RWPE2 (cell line): ENCODE data around the gene HOATZ.

ENCODE experiments used
- ATAC-seq: fragments of 200-7000 bp; cut with Tn5 transposase; 3 replicates; pipeline ENCODE4 v1.9.1; 2021; ENCODE audit warnings: low read depth
- DNase-seq: peaks from one replicate; pipeline ENCODE4 v3.0.0-alpha.2; 2020; ENCODE audit warnings: low spot score
- H3K27ac ChIP-seq: fragments of 450-650 bp; 2 replicates; pipeline ENCODE4 v1.5.1; 2017; ENCODE audit warnings: mild to moderate bottlenecking; ENCODE audit not compliant: poor library complexity, severe bottlenecking
- H3K27me3 ChIP-seq: fragments of 250-450 bp; sonication (Bioruptor Pico); 2 replicates; pipeline ENCODE4 v1.5.1; 2021; ENCODE audit warnings: mild to moderate bottlenecking, moderate library complexity; ENCODE audit not compliant: insufficient read depth, poor library complexity, severe bottlenecking
- H3K36me3 ChIP-seq: fragments of 250-450 bp; sonication (Bioruptor Pico); 2 replicates; pipeline ENCODE4 v1.5.1; 2020; ENCODE audit warnings: low read depth, mild to moderate bottlenecking, moderate library complexity
- H3K4me1 ChIP-seq: fragments of 250-450 bp; sonication (Bioruptor Pico); 2 replicates; pipeline ENCODE4 v1.5.1; 2021; ENCODE audit warnings: mild to moderate bottlenecking, moderate library complexity; ENCODE audit not compliant: insufficient read depth, poor library complexity, severe bottlenecking
- H3K4me3 ChIP-seq: fragments of 250-450 bp; sonication (Bioruptor Pico); 2 replicates; pipeline ENCODE4 v1.5.1; 2021; ENCODE audit warnings: mild to moderate bottlenecking, moderate library complexity; ENCODE audit not compliant: severe bottlenecking
- H3K9me3 ChIP-seq: fragments of 250-450 bp; sonication (Bioruptor Pico); 2 replicates; pipeline ENCODE4 v1.5.1; 2021; ENCODE audit warnings: mild to moderate bottlenecking, moderate library complexity; ENCODE audit not compliant: severe bottlenecking
- CTCF ChIP-seq: fragments of 450-650 bp; IDR thresholded peaks from one replicate; pipeline ENCODE4 v1.5.1; 2017; ENCODE audit warnings: mild to moderate bottlenecking, moderate library complexity; ENCODE audit not compliant: poor library complexity, severe bottlenecking

The HOATZ gene

GRCh38 chr11:111474432-111474831, 40.1 kb upstream of the HOATZ start:
- peaks cover 3% of the 10 kb centered on the region for H3K9me3 ChIP-seq
- no peaks in the 10 kb centered on the region for H3K27me3 ChIP-seq
- DNase-seq: no peak
- no peaks in the 10 kb centered on the region for H3K36me3 ChIP-seq
- H3K4me1 ChIP-seq: no peaks in the 10 kb centered on the region
- H3K27ac ChIP-seq: no peak overlapping the region
- no peak for ATAC-seq
- H3K4me3 ChIP-seq: no peak overlapping the region
- no peak for TF ChIP-seq CTCF

- Histone ChIP-seq H3K4me1 (no peaks in the 10 kb centered on the region), H3K27me3 (no peaks in the 10 kb centered on the region), H3K4me3 (no peak overlapping the region), H3K9me3 (peaks cover 3% of the 10 kb centered on the region), H3K36me3 (no peaks in the 10 kb centered on the region), H3K27ac (no peak overlapping the region)
- no peak for TF ChIP-seq CTCF
- ATAC-seq (no peak), DNase-seq (no peak)
These were observed 38.2 kb upstream of the HOATZ start for GRCh38 chr11:111476366-111476765.

GRCh38 chr11:111476956-111477355, 37.6 kb upstream of the HOATZ start:
- H3K27me3 ChIP-seq: no peaks in the 10 kb centered on the region
- no peaks in the 10 kb centered on the region for H3K4me1 ChIP-seq
- no peak overlapping the region for H3K4me3 ChIP-seq
- no peaks in the 10 kb centered on the region for H3K36me3 ChIP-seq
- H3K27ac ChIP-seq: no peak overlapping the region
- ATAC-seq (no peak), DNase-seq (no peak)
- TF ChIP-seq CTCF: no peak
- peaks cover 3% of the 10 kb centered on the region for H3K9me3 ChIP-seq

- H3K4me1 ChIP-seq: no peaks in the 10 kb centered on the region
- ATAC-seq: no peak
- no peak overlapping the region for H3K27ac ChIP-seq
- DNase-seq: no peak
- TF ChIP-seq CTCF: no peak
- H3K9me3 ChIP-seq: peaks cover 3% of the 10 kb centered on the region
- no peaks in the 10 kb centered on the region for H3K27me3 ChIP-seq
- no peak overlapping the region for H3K4me3 ChIP-seq
- H3K36me3 ChIP-seq: no peaks in the 10 kb centered on the region
These were observed 36.7 kb upstream of the HOATZ start for GRCh38 chr11:111477898-111478297.

- ATAC-seq (no peak), DNase-seq (no peak)
- Histone ChIP-seq H3K9me3 (peaks cover 3% of the 10 kb centered on the region), H3K4me3 (no peak overlapping the region), H3K4me1 (no peaks in the 10 kb centered on the region), H3K27me3 (no peaks in the 10 kb centered on the region), H3K36me3 (no peaks in the 10 kb centered on the region; the same call in 1 of the 2 replicates), H3K27ac (no peak overlapping the region)
- TF ChIP-seq CTCF: no peak
These were observed 34.9 kb upstream of the HOATZ start for GRCh38 chr11:111479666-111480065.
